WTC11 (cell line): ENCODE data around the gene SHISA7. TPM values are rescaled to one million over a fixed set of nuclear protein-coding genes. Genes with fewer than 3 reads are reported as not detected.
"Not testable (repeated sequence)": the region's sequence is repeated elsewhere in the genome, so short reads cannot be mapped to it uniquely, and the experiment has no call there.

ENCODE experiments used
- ATAC-seq: fragments of 200-7000 bp; cut with Tn5 transposase; 2 replicates; pipeline ENCODE4 v1.10.0; 2021; ENCODE audit warnings: mild to moderate bottlenecking, moderate library complexity
- CTCF ChIA-PET: fragments of 300-600 bp; sonication (Branson Sonifier 250); formaldehyde crosslinking; loops from one replicate; lab custom pipeline; 2021; ENCODE audit warnings: antibody characterized with exemption; lab: Charles Lee
- POLR2A ChIA-PET: fragments of 350-600 bp; sonication (Branson Sonifier 250); formaldehyde crosslinking; loops from one replicate; lab custom pipeline; 2021; ENCODE audit warnings: antibody characterized with exemption; lab: Charles Lee
- DNase-seq: peaks from one replicate; pipeline ENCODE4 v3.0.0; 2021; ENCODE audit warnings: low spot score
- H3K27ac Mint-ChIP-seq: 2 replicates; pipeline ENCODE4 v1.8.0; 2021; ENCODE audit warnings: mixed read lengths
- H3K27me3 Mint-ChIP-seq: 2 replicates; pipeline ENCODE4 v1.8.0; 2021; ENCODE audit warnings: low read depth, mild to moderate bottlenecking, moderate library complexity, mixed read lengths
- H3K36me3 Mint-ChIP-seq: 2 replicates; pipeline ENCODE4 v1.8.0; 2021; ENCODE audit warnings: mixed read lengths
- H3K4me1 Mint-ChIP-seq: 2 replicates; pipeline ENCODE4 v1.8.0; 2022; ENCODE audit warnings: mixed read lengths
- H3K4me3 Mint-ChIP-seq: 2 replicates; pipeline ENCODE4 v1.8.0; 2021; ENCODE audit warnings: mild to moderate bottlenecking, moderate library complexity, mixed read lengths
- H3K9me3 Mint-ChIP-seq: 2 replicates; pipeline ENCODE4 v1.8.0; 2021; ENCODE audit warnings: mixed read lengths
- AR ChIP-seq: fragments of 250-450 bp; sonication (Bioruptor Pico); IDR thresholded peaks from 2 replicates; pipeline ENCODE4 v1.9.0; 2021; ENCODE audit warnings: mild to moderate bottlenecking
- E2F1 ChIP-seq: sonication (generic); formaldehyde crosslinking; IDR thresholded peaks from 2 replicates; pipeline ENCODE4 v1.8.0; 2022; ENCODE audit warnings: mild to moderate bottlenecking, missing genetic modification reagents
- ESRRA ChIP-seq: sonication (generic); formaldehyde crosslinking; IDR thresholded peaks from 2 replicates; pipeline ENCODE4 v1.8.1; 2022; ENCODE audit warnings: mild to moderate bottlenecking, missing genetic modification reagents, borderline replicate concordance
- IRF1 ChIP-seq: sonication (generic); formaldehyde crosslinking; IDR thresholded peaks from 2 replicates; pipeline ENCODE4 v1.8.0; 2023; ENCODE audit warnings: missing genetic modification reagents
- NR2C2 ChIP-seq: sonication (generic); formaldehyde crosslinking; IDR thresholded peaks from 2 replicates; pipeline ENCODE4 v1.8.0; 2022; ENCODE audit warnings: mild to moderate bottlenecking, missing genetic modification reagents
- SMAD3 ChIP-seq: sonication (generic); formaldehyde crosslinking; IDR thresholded peaks from 2 replicates; pipeline ENCODE4 v1.8.0; 2022; ENCODE audit warnings: missing genetic modification reagents, mild to moderate bottlenecking, borderline replicate concordance
- USF1 ChIP-seq: sonication (generic); formaldehyde crosslinking; IDR thresholded peaks from 2 replicates; pipeline ENCODE4 v1.8.0; 2022; ENCODE audit warnings: mild to moderate bottlenecking, missing genetic modification reagents
- ZNF121 ChIP-seq: sonication (generic); formaldehyde crosslinking; IDR thresholded peaks from 2 replicates; pipeline ENCODE4 v1.8.0; 2023; ENCODE audit warnings: missing genetic modification reagents
- ZNF138 ChIP-seq: sonication (generic); formaldehyde crosslinking; conservative IDR thresholded peaks from 2 replicates; pipeline ENCODE4 v1.8.1; 2022; ENCODE audit warnings: mild to moderate bottlenecking, moderate library complexity, missing genetic modification reagents
- ZNF532 ChIP-seq: fragments of 250-450 bp; sonication (Bioruptor Pico); IDR thresholded peaks from 2 replicates; pipeline ENCODE4 v1.9.0; 2021; ENCODE audit warnings: mild to moderate bottlenecking, borderline replicate concordance
- total RNA-seq: library from RNA; stranded (reverse); gene quantifications from 3 replicates; pipeline ENCODE4 v1.2.3, GENCODE V29; 2021

SHISA7 gene
- total RNA-seq, 1 experiment from 2014 or later: 0.79 TPM

- POLR2A ChIA-PET: no interaction called here
Observed at GRCh38 chr19:55410168-55410567, 32.9 kb downstream of the SHISA7 start.

GRCh38 chr19:55409179-55409578 lies 33.9 kb downstream of the SHISA7 start:
- not testable (repeated sequence) for H3K27ac Mint-ChIP-seq
- TF ChIP-seq ZNF121 (CRISPR knock-in tag): peak; percentile 73
- TF ChIP-seq, all 79 proteins: peak for 1; not testable (repeated sequence) for 78
- POLR2A ChIA-PET: interaction anchor here (0.6 to 1.1 kb wide), 4 partner anchors 11 to 1235 kb away, joined by 3 to 4 read pairs (median 3); partner anchors contain the start of gene TMEM238
- H3K36me3 Mint-ChIP-seq: peaks cover 34% of the 10 kb centered on the region
- ATAC-seq, DNase-seq, H3K4me3 Mint-ChIP-seq: not testable (repeated sequence)
- CTCF ChIA-PET: interaction anchor here (0.6 to 2.5 kb wide), 4 partner anchors 9 to 244 kb away, joined by 3 to 11 read pairs (median 4); no protein-coding TSS in a partner anchor
- peaks cover 41% of the 10 kb centered on the region for H3K27me3 Mint-ChIP-seq
- peaks cover 22% of the 10 kb centered on the region for H3K4me1 Mint-ChIP-seq
- peaks cover 22% of the 10 kb centered on the region for H3K9me3 Mint-ChIP-seq

More at GRCh38 chr19:55410168-55410567, 32.9 kb downstream of the SHISA7 start:
- TF ChIP-seq USF1 (CRISPR knock-in tag) (no peak), NR2C2 (CRISPR knock-in tag) (no peak), E2F1 (CRISPR knock-in tag) (no peak), AR (CRISPR knock-in tag) (no peak), IRF1 (CRISPR knock-in tag) (no peak)
- DNase-seq: no peak
- Mint-ChIP-seq H3K4me3 (no peak overlapping the region), H3K27me3 (peaks cover 51% of the 10 kb centered on the region), H3K4me1 (peaks cover 22% of the 10 kb centered on the region), H3K27ac (no peak overlapping the region), H3K36me3 (peaks cover 30% of the 10 kb centered on the region), H3K9me3 (peaks cover 22% of the 10 kb centered on the region)
- ATAC-seq: no peak
- CTCF ChIA-PET: no interaction called here

- H3K27me3 Mint-ChIP-seq: peaks cover 36% of the 10 kb centered on the region
- CTCF ChIA-PET: interaction anchor here (0.6 to 2.5 kb wide), 4 partner anchors 10 to 245 kb away, joined by 3 to 11 read pairs (median 4); no protein-coding TSS in a partner anchor
- peaks cover 40% of the 10 kb centered on the region for H3K36me3 Mint-ChIP-seq
- H3K27ac Mint-ChIP-seq: peak overlapping the region; percentile 92
- DNase-seq (no peak), ATAC-seq (no peak)
- peaks cover 26% of the 10 kb centered on the region for H3K4me1 Mint-ChIP-seq
- TF ChIP-seq SMAD3 (CRISPR knock-in tag): no peak
- no peak for TF ChIP-seq ZNF138 (CRISPR knock-in tag)
- TF ChIP-seq ESRRA: no peak
- TF ChIP-seq ZNF532: peak; percentile 33; the same call in 1 of the 2 replicates
- peaks cover 22% of the 10 kb centered on the region for H3K9me3 Mint-ChIP-seq
- POLR2A ChIA-PET: interaction anchor here (0.6 to 1.1 kb wide), 3 partner anchors 11 to 1234 kb away, joined by 3 to 4 read pairs (median 3); partner anchors contain the start of gene TMEM238
- peak overlapping the region; percentile 88 for H3K4me3 Mint-ChIP-seq
Observed at GRCh38 chr19:55408533-55408872, 34.6 kb downstream of the SHISA7 start.
